Prostate gland (tissue), 2 donors: Measurements from ENCODE around the gene MICAL1. TPM values are rescaled to one million over a fixed set of nuclear protein-coding genes. Genes with fewer than 3 reads are reported as not detected.

Source experiments
- DNase-seq: peaks from one replicate; pipeline ENCODE4 v3.0.0-alpha.2; 2019; ENCODE audit warnings: low spot score
- H3K27ac ChIP-seq, 2 donors: fragments of 200-600 bp; sonication (generic); 2 replicates each; pipeline ENCODE4 v1.5.1; 2017 to 2019
- H3K27me3 ChIP-seq: fragments of 200-600 bp; sonication (generic); replicated peaks from 2 replicates; pipeline ENCODE4 v1.5.1; 2019; ENCODE audit not compliant: insufficient read depth
- H3K36me3 ChIP-seq, 2 donors: fragments of 200-600 bp; sonication (generic); 1 replicate in 1 of 2; 2 replicates in 1 of 2; pipeline versions ENCODE4 v1.5.1 to v1.8.1; 2017 to 2019
- H3K4me1 ChIP-seq: fragments of 200-600 bp; sonication (generic); replicated peaks from 2 replicates; pipeline ENCODE4 v1.5.1; 2019
- H3K4me3 ChIP-seq, 2 donors: fragments of 200-600 bp; sonication (generic); 2 replicates each; pipeline ENCODE4 v1.5.1; 2017 to 2019
- H3K9me3 ChIP-seq: fragments of 200-600 bp; sonication (generic); 2 replicates; pipeline ENCODE4 v1.5.1; 2017
- POLR2A ChIP-seq: fragments of 450-650 bp; IDR thresholded peaks from one replicate; pipeline ENCODE4 v1.6.1; 2016; ENCODE audit warnings: antibody characterized with exemption, mild to moderate bottlenecking
- POLR2AphosphoS5 ChIP-seq: sonication (generic); formaldehyde crosslinking; IDR thresholded peaks from one replicate; pipeline ENCODE4 v1.6.1; 2017; ENCODE audit warnings: antibody characterized with exemption
- WGBS: methylation state at CpG from one replicate; pipeline ENCODE4 v1.1.5; 2018; 5-methylcytosine and 5-hydroxymethylcytosine counted together
- intact Hi-C: fragments of 100-400 bp; cut with DNase I; formaldehyde crosslinking; loops from one replicate; pipeline ENCODE4 v1.14.2; 2022
- total RNA-seq, 2 donors: library from RNA; depleted of rRNA; stranded (reverse); fragments of >200 nt; gene quantifications; one replicate each; pipeline ENCODE4 v1.1.0, GENCODE V29; 2016
- TF ChIP-seq, protein P1 (sequence below), 4 experiments: fragments of 200-600 bp in 2 of 4; fragments of 450-650 bp in 2 of 4; sonication (generic) in 2 of 4; IDR thresholded peaks; 1 replicate in 3 of 4; 2 replicates in 1 of 4; pipeline ENCODE4 v1.5.1; 2016 to 2019; ENCODE audit warnings: antibody characterized with exemption in 4 of 4, mild to moderate bottlenecking in 2 of 4, moderate library complexity in 2 of 4

MICAL1 gene
- total RNA-seq, 2 donors from 2014 or later: 13.9 to 55.4 TPM

DNA sequence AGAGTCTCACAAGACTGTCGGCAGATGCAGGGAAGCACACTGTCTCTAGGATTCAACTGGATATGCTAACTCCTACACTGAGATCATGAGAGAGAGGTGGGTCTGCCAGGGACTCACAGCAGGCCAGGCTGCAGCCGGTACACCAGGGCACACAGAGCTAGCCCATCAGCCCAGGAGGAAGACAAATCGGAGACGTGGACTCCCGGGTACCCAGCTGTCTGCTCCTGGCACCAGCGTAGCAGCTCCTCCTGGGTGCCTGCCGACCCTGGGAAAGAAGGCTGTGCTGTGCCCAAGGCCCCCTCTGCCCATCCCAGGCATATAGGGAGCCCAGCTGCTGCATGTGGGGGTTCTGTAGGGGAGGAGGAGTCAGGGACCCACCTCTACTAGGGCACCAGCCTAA lies 7.0 kb downstream of the MICAL1 start:
- no peaks in the 10 kb centered on the region for H3K27me3 ChIP-seq
- 85% methylated on average over 7 of the region's 7 CpGs for WGBS
- no peaks in the 10 kb centered on the region for H3K9me3 ChIP-seq
- TF ChIP-seq POLR2A (no peak), POLR2AphosphoS5 (no peak)
- TF ChIP-seq, protein P1, sequence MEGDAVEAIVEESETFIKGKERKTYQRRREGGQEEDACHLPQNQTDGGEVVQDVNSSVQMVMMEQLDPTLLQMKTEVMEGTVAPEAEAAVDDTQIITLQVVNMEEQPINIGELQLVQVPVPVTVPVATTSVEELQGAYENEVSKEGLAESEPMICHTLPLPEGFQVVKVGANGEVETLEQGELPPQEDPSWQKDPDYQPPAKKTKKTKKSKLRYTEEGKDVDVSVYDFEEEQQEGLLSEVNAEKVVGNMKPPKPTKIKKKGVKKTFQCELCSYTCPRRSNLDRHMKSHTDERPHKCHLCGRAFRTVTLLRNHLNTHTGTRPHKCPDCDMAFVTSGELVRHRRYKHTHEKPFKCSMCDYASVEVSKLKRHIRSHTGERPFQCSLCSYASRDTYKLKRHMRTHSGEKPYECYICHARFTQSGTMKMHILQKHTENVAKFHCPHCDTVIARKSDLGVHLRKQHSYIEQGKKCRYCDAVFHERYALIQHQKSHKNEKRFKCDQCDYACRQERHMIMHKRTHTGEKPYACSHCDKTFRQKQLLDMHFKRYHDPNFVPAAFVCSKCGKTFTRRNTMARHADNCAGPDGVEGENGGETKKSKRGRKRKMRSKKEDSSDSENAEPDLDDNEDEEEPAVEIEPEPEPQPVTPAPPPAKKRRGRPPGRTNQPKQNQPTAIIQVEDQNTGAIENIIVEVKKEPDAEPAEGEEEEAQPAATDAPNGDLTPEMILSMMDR (IDR thresholded peaks at IDR 0.05): no peak
- DNase-seq: no peak
- no peak overlapping the region for H3K27ac ChIP-seq
- intact Hi-C loops: no loop called here
- no peak overlapping the region for H3K4me3 ChIP-seq
- peaks cover 0 to 10% of the 10 kb centered on the region in 2 donors for H3K36me3 ChIP-seq
- no peaks in the 10 kb centered on the region for H3K4me1 ChIP-seq

GRCh38 chr6:109447878-109448555 lies 7.6 kb downstream of the MICAL1 start:
- H3K36me3 ChIP-seq: peaks cover 0 to 10% of the 10 kb centered on the region in 2 donors
- intact Hi-C loops: no loop called here
- 86% methylated on average over 8 of the region's 8 CpGs for WGBS
- no peak overlapping the region for H3K27ac ChIP-seq
- no peak overlapping the region for H3K4me3 ChIP-seq
- H3K9me3 ChIP-seq: no peaks in the 10 kb centered on the region
- TF ChIP-seq, protein P1 (IDR thresholded peaks at IDR 0.05): no peak
- TF ChIP-seq POLR2A: no peak
- no peak for TF ChIP-seq POLR2AphosphoS5
- H3K27me3 ChIP-seq: no peaks in the 10 kb centered on the region
- DNase-seq: no peak
- H3K4me1 ChIP-seq: no peaks in the 10 kb centered on the region

DNA sequence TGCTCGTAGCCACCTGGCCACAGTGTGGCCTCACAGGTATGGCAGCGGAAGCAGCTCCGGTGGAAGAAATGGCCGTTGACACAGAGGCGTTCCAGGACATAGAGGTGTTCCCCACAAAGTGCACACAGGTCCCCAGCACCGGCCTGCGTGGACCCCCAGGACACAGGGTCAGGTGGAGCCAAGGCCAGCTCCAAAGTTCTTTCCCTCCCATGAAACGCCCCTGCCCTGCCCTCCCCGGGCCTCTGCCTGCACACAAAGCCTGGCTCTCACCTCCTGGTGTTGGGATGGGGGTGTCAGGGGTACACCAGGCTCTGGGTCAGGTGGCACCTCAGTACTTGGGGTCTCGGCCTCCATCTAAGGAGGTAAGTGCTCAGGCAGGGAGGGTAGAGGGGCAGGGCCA lies 8.5 kb downstream of the MICAL1 start:
- H3K9me3 ChIP-seq: no peaks in the 10 kb centered on the region

GRCh38 chr6:109446541-109446940 lies 9.0 kb downstream of the MICAL1 start:
- TF ChIP-seq POLR2AphosphoS5: no peak
- no peak for TF ChIP-seq POLR2A
- Histone ChIP-seq H3K9me3 (no peaks in the 10 kb centered on the region), H3K4me1 (no peaks in the 10 kb centered on the region), H3K36me3 (peaks cover 0 to 10% of the 10 kb centered on the region in 2 donors), H3K4me3 (no peak overlapping the region), H3K27ac (no peak overlapping the region), H3K27me3 (no peaks in the 10 kb centered on the region)
- DNase-seq: no peak
- WGBS: 82% methylated on average over 8 of the region's 8 CpGs
- intact Hi-C loops: no loop called here

More for the DNA sequence above, 8.5 kb downstream of the MICAL1 start:
- Histone ChIP-seq H3K27ac (no peak overlapping the region), H3K27me3 (no peaks in the 10 kb centered on the region), H3K36me3 (peaks cover 0 to 10% of the 10 kb centered on the region in 2 donors), H3K4me3 (no peak overlapping the region), H3K4me1 (no peaks in the 10 kb centered on the region)
- no peak for DNase-seq
- WGBS: 89% methylated on average over 10 of the region's 10 CpGs
- intact Hi-C loops: no loop called here
- TF ChIP-seq, protein P1 (IDR thresholded peaks at IDR 0.05): no peak
- TF ChIP-seq POLR2A (no peak), POLR2AphosphoS5 (no peak)

DNA sequence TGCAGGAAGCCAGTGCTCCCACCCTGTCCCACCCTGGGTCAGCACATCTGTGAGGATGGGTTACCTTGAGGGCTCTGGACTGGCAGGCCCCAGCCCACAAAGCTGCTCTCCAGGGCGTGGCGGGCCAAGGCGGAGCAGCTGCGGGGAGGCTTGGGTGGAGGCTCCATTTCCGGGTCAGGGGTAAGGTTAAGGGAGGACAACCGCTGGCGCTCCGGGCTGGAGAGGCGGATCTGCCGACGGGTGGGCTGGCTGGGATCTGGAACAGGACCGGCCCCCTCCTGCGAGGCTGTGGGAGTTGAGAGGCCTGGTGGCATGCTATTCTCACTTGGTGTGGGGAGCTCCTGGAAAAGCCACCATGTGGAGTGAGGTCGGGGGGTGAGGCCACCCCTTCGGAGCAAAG lies 9.5 kb downstream of the MICAL1 start:
- H3K4me1 ChIP-seq: no peaks in the 10 kb centered on the region
- peaks cover 0 to 10% of the 10 kb centered on the region in 2 donors for H3K36me3 ChIP-seq
- no peak for TF ChIP-seq POLR2AphosphoS5
- no peak for TF ChIP-seq POLR2A
- TF ChIP-seq, protein P1 (IDR thresholded peaks at IDR 0.05): no peak
- intact Hi-C loops: no loop called here
- no peak for DNase-seq
- H3K9me3 ChIP-seq: no peaks in the 10 kb centered on the region
- WGBS: 91% methylated on average over 15 of the region's 15 CpGs
- H3K27ac ChIP-seq: no peak overlapping the region
- H3K27me3 ChIP-seq: no peaks in the 10 kb centered on the region
- H3K4me3 ChIP-seq: no peak overlapping the region
